ENCODE results near the gene BTBD9.

- TF ChIP-seq POLR2AphosphoS5 (IDR thresholded peaks at IDR 0.05) (no peak), POLR2A (IDR thresholded peaks at IDR 0.05) (no peak)
These were observed 179.5 kb downstream of the BTBD9 start for GRCh38 chr6:38460186-38460585.
